Stimulated activated CD8-positive, alpha-beta memory T cell treated with anti-CD3 and anti-CD28 coated beads, Interleukin-4, amount 100 ng/mL, for 48 hours (primary cell): ENCODE results near the gene CCM2.

Experiments
- DNase-seq: peaks from one replicate; pipeline ENCODE4 v3.0.0-alpha.2; 2020

CCM2 gene

DNA sequence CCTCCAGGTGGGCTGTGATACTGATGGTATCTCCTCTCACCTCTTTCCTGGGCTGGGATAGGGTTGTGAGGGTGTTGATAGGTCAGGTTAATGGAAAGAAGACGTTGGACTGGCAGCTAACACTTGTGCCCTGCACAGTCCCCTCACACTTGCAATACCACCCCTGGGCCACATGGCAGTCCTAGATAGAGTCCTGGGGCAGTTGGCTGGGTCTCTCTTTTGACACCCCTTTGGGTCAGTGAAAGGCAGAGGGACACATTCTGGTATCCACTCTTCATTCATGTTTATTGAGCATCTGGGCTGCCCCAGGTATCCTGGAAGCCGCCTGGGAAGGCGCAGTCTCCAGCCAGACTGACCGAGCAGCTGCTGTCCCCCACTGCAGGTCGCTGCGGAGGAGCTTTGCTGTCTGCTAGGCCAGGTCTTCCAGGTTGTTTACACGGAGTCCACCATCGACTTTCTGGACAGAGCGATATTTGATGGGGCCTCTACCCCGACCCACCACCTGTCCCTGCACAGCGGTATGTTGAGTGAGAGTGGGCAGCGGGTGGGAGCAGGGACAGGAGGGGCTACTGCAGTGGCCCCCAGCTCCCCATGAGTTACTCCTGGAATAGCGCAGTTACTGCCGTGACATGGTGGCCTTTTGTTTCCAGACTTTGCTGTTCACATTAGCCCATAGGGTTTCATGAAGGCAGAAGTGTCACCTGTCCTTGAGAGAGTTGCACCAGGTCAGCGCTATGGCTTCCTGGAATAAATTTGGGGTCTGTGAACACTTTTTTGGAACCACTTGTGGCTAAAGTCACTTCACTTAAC lies 69.6 kb downstream of the CCM2 start:
- no peak for DNase-seq

DNA sequence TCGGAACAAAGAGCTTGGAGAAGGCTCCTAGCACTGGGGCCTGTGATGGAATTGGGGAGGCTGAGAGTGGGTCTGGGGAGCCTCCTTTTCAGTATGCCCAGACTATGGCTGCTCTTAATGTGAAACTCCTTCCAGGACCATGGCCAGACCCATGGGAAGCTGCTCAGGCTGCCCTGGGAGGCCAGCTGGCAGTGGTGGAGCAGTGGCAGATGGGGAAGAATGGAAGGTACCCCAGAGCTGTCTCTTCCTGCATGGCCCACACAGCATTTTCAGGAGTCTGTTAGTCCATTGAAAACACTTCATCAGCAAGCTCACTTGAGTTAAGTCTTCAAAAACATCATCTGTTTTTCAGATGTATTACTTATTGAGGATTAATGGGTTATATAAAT lies 70.2 kb downstream of the CCM2 start:
- no peak for DNase-seq

DNA sequence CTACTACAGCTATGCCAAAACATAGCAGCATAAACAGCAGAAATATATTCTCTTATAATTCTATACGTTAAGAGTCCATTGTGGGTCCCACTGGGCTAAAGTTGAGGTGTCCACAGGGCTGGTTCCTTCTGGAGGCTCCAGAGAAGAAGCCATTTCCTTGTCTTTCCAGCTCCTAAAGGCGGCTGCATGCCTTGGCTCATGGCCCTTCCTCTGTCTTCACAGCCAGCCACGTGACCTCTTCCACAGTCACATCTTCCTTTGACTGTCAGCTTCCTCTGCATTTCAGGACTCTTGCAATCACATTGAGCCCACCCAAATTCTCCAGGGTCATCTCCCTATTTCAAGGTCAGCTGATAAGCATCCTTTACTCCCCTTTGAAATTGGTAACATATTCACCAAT lies 71.5 kb downstream of the CCM2 start:
- no peak for DNase-seq

DNA sequence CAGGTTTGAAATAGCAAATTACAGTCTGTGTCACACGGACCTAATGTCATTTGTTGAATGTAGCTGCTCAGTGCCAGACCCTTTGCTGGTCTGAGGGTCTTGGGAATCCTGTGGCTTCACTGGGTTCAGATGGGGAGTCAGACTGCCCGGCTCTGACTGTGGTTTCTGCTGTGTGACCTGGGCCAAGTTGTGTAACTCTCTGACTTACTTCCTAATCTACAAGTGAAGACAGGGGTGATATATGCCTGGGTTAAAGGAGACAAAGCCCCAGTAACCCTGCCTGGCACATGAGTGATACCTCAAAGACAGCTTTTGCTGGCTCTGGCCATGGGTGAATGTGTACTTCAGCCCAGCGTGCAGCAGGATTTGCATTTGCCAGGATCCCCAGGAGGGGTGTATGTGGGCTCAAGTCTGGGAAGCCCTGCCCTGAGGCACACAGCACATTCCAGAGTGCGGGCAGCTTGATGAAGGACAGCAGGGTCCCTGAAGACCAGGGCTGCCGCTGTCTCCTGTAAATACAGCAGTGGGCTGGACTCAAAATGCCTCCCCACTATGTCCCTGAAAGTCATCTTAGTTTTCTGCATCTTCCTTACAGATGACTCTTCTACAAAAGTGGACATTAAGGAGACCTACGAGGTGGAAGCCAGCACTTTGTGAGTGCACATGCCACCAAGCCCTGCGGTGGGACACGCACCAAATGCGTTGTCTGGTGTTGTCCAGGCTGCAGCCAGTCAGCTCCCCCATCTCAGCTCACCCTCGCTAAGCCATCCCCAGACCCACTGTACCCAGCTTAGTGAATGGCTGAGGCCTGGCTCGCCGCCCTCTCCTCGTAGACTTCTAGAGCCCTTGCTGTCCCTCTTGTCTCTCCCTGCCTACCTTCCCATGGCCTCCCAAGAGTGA lies 72.4 kb downstream of the CCM2 start:
- no peak for DNase-seq

DNA sequence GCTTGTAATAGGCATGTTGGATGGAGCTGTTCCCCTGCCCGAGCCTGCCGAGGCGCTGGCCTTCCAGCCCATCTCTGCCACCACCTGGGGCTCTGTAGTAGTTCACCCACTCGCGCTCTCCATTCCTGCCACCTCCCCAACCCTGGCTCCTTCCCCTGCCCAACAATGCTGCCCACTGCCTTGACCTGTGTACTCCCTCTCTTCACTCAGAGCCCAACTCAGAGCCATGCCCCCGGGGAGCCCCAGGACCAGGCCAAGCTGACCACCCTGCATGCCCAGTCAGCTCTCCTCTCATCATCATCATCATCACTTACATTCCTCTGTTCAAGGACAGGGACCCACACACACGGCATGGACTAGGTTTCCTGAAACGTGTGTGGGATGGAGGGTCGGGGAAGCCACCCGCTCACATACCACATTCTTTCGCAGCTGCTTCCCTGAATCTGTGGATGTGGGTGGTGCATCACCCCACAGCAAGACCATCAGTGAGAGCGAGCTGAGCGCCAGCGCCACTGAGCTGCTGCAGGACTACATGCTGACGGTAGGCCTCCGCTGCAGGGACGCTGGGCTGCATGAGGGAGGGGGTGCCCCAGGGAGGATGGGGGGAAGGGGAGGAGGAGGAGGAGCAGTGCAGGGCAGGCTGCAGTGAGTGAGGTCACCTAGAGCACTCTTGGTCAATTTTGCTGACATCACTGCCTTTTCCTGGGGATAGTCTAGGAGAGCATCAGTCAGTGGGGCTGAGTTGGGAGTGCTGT lies 73.2 kb downstream of the CCM2 start:
- DNase-seq, result no peak

DNA sequence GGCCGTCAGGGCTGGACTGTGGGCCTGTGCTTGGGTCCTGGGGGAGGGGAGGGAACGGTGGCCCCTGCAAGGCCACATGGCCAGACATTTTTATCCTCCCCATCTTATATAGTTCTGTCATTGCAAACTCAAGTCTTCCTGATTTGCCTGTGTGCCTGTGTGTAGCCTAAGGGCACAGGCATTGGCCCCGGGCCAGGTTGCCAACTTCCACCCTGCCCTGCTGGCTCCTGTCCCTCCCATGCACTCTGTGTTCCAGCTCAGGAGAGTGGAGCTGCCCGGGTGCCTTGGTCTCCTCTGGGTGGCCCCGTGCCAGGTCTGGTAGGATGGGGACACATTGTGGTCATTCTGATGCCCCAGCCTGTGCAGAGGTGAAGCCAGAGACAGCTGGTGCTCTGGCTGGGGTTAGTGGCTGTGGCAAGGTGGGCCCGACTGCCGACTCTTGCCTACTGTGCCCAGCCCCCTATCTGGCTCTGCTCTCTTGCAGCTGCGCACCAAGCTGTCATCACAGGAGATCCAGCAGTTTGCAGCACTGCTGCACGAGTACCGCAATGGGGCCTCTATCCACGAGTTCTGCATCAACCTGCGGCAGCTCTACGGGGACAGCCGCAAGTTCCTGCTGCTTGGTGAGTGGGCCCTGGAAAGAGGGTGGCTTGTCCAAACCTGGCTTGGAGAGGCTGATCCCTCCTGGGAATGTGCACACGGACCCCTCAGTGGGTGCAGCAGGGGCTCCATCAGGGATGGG lies 74.0 kb downstream of the CCM2 start:
- DNase-seq, result no peak

DNA sequence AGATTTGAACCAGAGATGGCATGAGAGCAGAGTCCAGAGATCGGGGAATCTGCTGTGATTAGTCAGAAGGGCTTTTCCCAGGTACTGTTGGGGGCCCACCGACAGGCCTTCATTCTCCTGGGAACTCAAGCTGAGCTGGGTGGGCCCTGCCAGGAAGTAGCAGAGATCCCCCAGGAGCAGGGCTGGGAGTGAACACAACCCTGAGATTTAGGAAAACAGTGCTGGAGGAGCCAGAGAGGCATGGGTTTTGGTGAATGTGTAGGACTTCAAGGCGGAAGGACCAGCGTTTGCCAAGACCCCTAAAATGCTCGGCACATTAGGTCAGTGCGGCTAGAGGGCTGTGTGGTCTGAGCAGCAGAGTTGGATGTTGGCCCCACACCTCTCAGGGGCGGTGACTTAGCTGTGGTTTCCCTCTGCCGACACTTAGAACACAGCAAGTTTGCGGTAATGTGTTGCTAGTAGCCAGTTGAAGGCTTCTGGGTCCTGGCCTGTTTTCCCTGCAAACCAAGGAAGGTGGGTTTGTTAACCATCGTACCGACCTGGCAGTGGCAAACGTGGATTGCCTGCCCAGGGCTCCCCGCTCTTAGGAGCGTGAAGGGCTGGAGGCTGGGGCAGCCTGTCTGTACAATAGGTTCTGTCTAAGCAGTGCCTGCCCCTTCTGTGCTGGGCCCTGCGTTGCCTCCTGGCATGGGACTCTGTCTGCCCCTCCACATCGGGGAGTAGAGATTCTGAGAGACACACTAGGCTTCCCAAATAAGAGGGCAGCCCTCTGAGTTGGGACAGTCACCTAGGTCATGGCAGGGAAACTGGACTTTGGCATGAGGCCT lies 74.7 kb downstream of the CCM2 start:
- DNase-seq, result no peak

DNA sequence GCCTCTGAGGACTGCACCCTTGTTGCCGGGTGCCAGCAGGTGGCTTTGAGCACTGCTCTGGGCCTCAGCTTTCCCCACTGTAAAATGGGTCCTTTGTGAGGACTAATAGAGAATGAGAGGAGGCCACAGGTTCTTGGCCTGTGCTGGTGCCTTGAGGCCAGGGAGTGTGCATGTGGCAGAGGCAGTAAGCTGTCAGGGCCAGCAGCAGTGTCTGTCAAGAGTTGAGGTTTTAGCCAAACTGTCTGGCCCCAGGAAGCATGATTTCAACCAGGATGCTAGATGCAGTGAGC lies 75.3 kb downstream of the CCM2 start:
- DNase-seq, result no peak

DNA sequence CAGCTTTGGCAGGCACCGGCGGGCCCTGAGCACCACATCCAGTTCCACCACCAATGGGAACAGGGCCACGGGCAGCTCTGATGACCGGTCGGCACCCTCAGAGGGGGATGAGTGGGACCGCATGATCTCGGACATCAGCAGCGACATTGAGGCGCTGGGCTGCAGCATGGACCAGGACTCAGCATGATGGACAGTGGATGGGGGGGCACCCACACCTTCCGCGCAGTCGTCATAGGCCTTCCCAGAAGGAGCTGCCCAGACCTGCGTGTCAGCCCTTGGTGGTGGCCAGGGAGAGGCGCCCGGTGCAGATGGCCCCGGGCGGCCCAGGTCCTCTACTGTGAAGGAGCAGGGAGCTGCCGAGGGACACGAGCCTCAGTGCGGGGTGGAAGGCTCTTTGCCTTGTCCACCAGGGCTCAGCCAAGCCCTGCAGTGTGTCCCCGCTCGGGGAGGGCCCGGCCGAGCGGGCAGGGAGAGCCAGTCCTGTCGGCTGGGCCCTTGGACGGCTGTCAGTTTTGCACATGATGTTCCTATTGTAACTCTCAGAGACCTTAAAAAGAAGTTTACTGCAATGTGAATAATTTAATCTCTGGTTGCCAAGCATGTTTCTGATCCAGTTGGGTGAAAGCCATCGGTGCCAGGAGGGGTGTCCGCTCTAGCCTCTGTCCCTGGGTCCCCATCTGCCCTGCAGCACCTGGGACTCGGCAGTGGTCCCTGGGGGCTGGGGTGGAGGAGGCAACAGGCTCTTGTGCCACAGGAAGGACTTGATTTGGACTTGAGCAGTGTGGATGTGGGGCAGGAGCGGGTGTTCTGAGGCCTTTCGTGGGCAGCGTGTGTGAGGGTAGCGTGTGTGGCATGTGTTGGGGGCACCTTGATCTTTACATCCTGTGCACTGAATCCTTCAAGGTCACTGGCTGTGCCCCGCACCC lies 76.1 kb downstream of the CCM2 start:
- DNase-seq, result no peak

DNA sequence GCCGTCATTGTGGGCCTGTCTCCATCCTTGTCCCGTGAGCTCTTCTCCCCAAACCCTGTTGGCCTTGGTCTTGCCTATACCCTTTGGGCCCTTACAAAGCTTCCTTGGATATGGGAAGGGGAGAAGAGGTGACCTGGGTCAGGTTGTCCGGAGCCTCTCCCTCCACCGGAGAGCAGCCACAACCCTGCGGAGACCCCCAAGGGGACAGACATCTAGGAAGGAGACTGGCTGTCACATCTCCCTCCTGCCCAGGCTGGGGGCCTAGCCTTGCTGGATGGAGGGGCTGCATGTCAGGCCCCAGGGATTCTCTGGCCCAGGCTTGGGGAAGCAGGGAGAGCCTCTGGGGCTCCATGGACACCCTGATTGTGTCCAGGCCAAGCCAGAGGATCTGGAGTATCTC lies 76.9 kb downstream of the CCM2 start:
- DNase-seq, result no peak

DNA sequence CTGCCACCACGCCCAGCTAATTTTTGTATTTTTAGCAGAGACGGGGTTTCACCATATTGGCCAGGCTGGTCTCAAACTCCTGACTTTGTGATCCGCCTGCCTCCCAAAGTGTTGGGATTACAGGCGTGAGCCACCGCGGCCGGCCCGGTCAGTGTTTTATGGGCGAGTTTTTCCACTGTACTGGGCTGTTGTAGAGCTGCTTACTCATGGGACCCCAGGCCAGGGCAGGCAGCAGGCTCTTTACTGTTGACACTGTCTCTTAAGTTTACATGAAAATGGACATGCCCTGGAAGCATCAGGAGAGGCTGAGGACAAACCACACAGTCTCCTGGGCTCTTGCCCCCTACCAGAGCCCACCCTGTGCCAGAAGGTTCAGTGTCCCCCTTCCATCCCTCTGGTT lies 77.6 kb downstream of the CCM2 start:
- no peak for DNase-seq

DNA sequence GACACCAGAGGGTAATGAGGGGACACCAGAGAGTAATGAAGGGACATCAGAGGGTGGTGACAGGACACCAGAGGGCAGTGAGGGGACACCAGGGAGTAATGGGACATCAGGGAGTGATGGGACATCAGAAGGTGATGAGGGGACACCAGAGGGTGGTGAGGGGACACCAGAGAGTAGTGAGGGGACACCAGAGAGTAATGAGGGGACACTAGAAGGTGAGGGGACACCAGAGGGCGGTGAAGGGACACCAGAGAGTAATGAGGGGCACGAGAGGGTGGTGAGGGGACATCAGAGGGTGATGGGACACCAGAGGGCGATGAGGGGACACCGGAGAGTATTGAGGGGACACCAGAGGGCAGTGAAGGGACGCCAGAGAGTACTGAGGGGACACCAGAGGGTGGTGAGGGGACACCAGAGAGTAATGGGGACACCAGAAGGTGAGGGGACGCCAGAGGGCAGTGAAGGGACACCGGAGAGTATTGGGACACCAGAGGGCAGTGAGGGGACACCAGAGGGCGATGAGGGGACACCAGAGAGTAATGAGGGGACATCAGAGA lies 78.2 kb downstream of the CCM2 start:
- no peak for DNase-seq

DNA sequence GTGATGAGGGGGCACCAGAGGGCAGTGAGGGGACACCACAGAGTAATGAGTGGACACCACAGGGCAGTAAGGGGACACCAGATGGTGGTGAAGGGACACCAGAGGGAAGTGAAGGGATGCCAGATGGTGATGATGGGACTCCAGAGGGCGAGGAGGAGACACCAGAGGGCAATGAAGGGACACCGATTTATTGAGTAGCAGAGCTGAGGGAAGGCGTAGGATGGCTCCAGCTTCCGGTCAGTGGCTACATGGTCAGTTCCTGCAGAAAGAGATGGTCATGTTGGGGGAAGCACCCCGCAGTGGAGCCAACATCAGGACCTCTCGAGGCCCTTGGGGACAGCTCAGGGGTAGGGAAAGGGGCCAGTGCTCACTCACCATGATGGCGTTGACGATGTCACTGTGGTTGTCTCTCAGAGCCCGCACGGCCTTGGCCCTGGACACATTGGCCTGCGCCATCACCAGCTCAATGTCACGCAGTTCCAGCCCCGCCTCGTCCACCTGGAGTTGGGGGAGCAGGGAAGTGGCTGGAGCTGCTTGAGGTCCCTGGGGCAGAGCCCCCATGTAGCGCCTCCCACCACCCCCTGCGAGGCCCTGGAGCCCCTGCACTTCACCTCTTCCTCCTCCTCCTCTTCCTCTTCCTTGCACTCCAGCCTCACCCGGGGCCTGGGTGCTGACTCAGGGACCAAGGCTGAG lies 80.4 kb downstream of the CCM2 start:
- DNase-seq, result no peak

DNA sequence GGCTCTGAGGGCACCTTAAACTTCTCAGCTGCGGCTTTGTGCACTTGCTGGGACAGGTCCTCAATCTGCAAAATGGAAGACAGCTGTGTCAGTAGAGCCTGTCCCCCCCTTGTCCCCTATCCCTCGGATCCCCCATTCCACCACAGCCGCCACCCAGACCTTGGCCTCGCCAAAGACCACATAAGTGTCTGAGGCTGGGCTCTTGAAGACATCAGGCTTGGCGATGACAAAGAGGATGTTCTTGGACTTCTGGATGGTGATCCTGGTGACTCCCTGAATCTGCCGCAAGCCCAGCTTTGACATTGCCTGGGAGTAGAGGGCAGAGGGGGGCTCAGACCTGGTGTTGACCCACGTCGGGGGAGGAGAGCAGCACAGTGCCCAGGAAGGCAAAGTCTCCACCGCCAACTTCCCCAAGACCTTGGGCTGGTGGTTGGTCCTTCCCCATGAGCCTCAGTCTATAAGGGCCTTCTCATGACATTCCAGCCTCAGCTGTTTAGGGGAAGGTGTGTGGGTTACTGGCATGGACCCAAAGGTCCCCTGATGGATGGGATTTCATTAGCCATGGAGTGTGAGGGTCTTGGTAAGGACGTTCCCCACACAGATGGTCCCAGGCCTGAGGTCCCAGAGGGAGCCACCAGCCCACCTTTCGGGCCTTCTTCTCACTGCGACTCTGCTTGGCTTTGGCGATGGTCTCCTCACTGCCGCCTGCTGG lies 81.1 kb downstream of the CCM2 start:
- DNase-seq, result no peak

DNA sequence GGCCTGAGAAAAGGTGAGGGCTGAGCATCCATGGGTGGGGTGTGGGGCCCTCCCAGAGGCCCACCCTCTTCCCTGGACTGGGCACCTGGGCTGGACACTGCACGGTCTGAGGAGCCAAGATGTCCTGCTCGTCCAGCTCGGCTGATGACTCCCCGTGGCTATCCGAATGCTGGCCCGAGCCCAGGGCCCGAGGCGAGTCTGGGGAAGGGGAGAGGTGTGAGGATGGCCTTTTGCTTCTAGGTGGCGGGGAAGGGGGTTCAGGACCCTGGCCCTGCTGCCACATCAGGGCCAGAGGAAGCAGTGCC lies 81.6 kb downstream of the CCM2 start:
- DNase-seq, result no peak

DNA sequence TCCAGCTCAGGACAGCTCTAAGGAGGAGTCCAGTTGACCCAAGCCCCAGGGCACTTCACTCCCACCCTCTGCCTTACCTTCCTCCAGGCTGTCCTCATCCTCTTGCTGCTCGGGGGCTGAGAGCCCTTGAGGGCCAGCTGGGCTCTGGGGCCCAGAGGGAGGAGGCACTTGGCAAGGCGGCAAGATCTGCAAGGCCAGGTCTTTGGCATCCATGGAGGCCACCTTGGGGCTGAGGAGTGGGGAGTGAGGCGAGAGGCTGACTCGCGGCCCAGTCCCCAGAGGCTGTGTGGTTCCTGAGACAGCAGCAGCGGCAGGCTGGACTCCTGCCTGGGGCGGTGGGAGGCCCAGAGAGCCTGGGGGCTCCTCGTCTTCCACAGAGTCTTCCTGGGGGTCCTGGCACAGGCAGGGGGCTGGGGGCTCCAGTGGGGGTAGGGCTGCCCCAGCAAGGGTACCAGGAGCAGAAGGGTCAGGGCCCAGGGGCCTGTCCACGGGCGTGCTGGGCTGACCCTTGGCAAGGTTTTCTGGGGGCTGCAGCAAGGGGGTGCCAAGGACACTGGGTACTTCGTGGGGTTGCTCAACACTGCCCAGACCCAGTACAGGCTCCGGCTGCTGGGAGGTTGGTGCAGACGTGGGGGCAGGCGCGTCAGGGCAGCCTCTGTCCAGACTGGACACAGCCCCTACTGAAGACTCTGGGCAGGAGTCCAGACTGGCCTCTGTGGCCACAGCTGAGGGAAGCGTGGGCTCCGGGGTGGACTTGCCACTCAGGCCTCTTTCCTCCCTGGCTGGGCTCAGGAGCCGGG lies 82.2 kb downstream of the CCM2 start:
- no peak for DNase-seq

DNA sequence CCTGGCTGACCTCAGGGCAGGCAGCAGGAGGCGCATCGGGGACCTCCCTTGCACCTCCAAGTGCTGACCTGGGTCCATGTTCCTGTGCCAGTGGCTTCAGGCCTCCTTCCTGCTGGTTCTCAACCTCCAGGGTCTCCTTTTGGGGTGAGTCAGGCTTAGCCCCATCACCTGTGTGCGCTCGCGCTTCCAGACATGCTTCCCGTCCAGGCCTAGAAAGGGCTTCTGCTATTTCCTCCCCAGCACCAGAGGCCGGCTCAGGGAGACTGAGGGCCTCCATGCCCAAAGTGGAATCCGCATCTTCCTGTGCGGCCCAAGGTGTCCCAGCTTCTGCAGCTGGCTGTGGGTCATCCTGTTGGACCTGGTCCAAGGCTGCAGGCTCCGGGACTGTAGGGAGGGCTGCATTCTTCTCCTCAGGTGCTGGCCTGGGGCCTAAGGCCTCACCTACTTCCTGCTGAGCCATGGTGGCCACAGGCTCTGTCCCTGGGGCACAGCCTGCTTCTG lies 82.9 kb downstream of the CCM2 start:
- no peak for DNase-seq

DNA sequence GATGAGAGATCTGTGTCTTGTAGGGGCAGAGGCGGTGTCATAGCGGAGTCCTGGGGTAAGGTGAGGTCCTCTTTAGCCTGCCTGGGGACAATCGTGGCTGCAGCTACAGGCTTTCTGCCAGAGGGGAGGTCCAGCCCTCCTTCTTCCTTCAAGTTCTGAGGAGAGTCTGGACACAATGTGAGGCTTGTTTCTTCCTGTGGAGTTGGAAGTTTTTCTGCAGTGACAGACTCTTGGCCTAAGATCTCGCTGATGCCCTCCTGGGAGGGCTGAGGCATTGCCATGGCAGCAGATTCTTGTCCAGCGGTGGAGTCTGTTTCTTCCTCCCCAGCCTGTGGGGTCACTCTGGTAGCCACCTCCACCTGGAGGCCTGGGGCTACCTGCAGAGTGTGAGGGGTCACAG lies 84.3 kb downstream of the CCM2 start:
- no peak for DNase-seq
